Smooth muscle cell (in vitro differentiated cells): ENCODE data around the gene MAPK8IP3. TPM values are rescaled to one million over a fixed set of nuclear protein-coding genes. Genes with fewer than 3 reads are reported as not detected.

Source experiments
- DNase-seq: peaks from one replicate; lab custom pipeline; 2025; ENCODE audit not compliant: unreplicated experiment; lab: John Stamatoyannopoulos, UW
- H2AFZ ChIP-seq: fragments of 200-600 bp; sonication (generic); 2 replicates; pipeline ENCODE4 v1.6.0; 2016; ENCODE audit warnings: antibody characterized with exemption, low read depth, mild to moderate bottlenecking
- H3F3A ChIP-seq: fragments of 200-600 bp; sonication (generic); 2 replicates; pipeline ENCODE4 v1.6.0; 2017; ENCODE audit warnings: antibody characterized with exemption, low read depth
- H3K27ac ChIP-seq: fragments of 200-600 bp; sonication (generic); 2 replicates; pipeline ENCODE4 v1.5.1; 2016; ENCODE audit warnings: low read depth, mild to moderate bottlenecking
- H3K27me3 ChIP-seq: fragments of 200-600 bp; sonication (generic); 2 replicates; pipeline ENCODE4 v1.6.1; 2016; ENCODE audit warnings: low read depth, mild to moderate bottlenecking
- H3K36me3 ChIP-seq: fragments of 200-600 bp; sonication (generic); 2 replicates; pipeline ENCODE4 v1.5.1; 2016; ENCODE audit warnings: low read depth
- H3K4me1 ChIP-seq: fragments of 200-600 bp; sonication (generic); 2 replicates; pipeline ENCODE4 v1.5.1; 2016; ENCODE audit warnings: low read depth
- H3K4me2 ChIP-seq: fragments of 200-600 bp; sonication (generic); 2 replicates; pipeline ENCODE4 v1.6.0; 2016; ENCODE audit warnings: mild to moderate bottlenecking
- H3K4me3 ChIP-seq: fragments of 200-600 bp; sonication (generic); 2 replicates; pipeline ENCODE4 v1.5.1; 2016; ENCODE audit warnings: mild to moderate bottlenecking
- H3K79me2 ChIP-seq: fragments of 200-600 bp; sonication (generic); 2 replicates; pipeline ENCODE4 v1.6.0; 2016; ENCODE audit warnings: low read depth, mild to moderate bottlenecking
- H3K9ac ChIP-seq: fragments of 200-600 bp; sonication (generic); 2 replicates; pipeline ENCODE4 v1.6.0; 2016; ENCODE audit warnings: low read depth
- H3K9me3 ChIP-seq: fragments of 200-600 bp; sonication (generic); replicated peaks from 2 replicates; pipeline ENCODE4 v1.5.1; 2016; ENCODE audit warnings: low read depth
- H4K20me1 ChIP-seq: fragments of 200-600 bp; sonication (generic); 2 replicates; pipeline ENCODE4 v1.6.0; 2016; ENCODE audit warnings: low read depth
- CTCF ChIP-seq: fragments of 200-600 bp; sonication (generic); IDR thresholded peaks from 2 replicates; pipeline ENCODE4 v1.5.1; 2017; ENCODE audit warnings: borderline replicate concordance, mild to moderate bottlenecking, antibody characterized with exemption; ENCODE audit not compliant: insufficient read depth, poor library complexity, severe bottlenecking
- WGBS: methylation state at CpG from one replicate; pipeline ENCODE4 v1.1.7; 2016; ENCODE audit warnings: low lambda C conversion rate; 5-methylcytosine and 5-hydroxymethylcytosine counted together
- polyA plus RNA-seq: library from polyadenylated mRNA; unstranded; fragments of >200 nt; fragmentation: Nextera tagmentation; extraction: Ambion mirVana; gene quantifications from 2 replicates; pipeline ENCODE4 v1.2.1, GENCODE V29; 2016
- total RNA-seq: library from RNA; depleted of rRNA; stranded (reverse); fragments of >200 nt; gene quantifications from 2 replicates; pipeline ENCODE4 v1.2.3, GENCODE V29; 2014

The MAPK8IP3 gene
- total and polyA plus RNA-seq, 2 experiments from 2014 or later, result 43.6 to 47.8 TPM

GRCh38 chr16:1791256-1791942 is 85.4 kb downstream of the MAPK8IP3 start:
- H3F3A ChIP-seq, result no peaks in the 10 kb centered on the region
- H3K27me3 ChIP-seq, result no peaks in the 10 kb centered on the region
- H3K36me3 ChIP-seq, result no peaks in the 10 kb centered on the region
- no peak overlapping the region for H3K27ac ChIP-seq
- H3K9ac ChIP-seq, result no peak overlapping the region
- no peak for DNase-seq
- no peak overlapping the region for H3K4me3 ChIP-seq
- no peak overlapping the region for H3K4me2 ChIP-seq
- H2AFZ ChIP-seq, result no peak overlapping the region
- TF ChIP-seq CTCF, result no peak
- H4K20me1 ChIP-seq, result peaks cover 20% of the 10 kb centered on the region
- no peaks in the 10 kb centered on the region for H3K4me1 ChIP-seq
- 96% methylated on average over 42 of the region's 53 CpGs for WGBS
- peaks cover 11% of the 10 kb centered on the region for H3K79me2 ChIP-seq
- no peaks in the 10 kb centered on the region for H3K9me3 ChIP-seq

- Histone ChIP-seq H3F3A (no peaks in the 10 kb centered on the region), H3K36me3 (no peaks in the 10 kb centered on the region), H3K27me3 (no peaks in the 10 kb centered on the region), H3K79me2 (peaks cover 4% of the 10 kb centered on the region), H3K4me1 (no peaks in the 10 kb centered on the region), H3K4me2 (no peak overlapping the region), H3K9me3 (no peaks in the 10 kb centered on the region), H3K9ac (no peak overlapping the region), H4K20me1 (peaks cover 12% of the 10 kb centered on the region), H3K27ac (no peak overlapping the region), H2AFZ (no peak overlapping the region), H3K4me3 (no peak overlapping the region)
- no peak for DNase-seq
- no peak for TF ChIP-seq CTCF
- 98% methylated on average over 55 of the region's 59 CpGs for WGBS
Measured at GRCh38 chr16:1791943-1792812, 86.2 kb downstream of the MAPK8IP3 start.

- Histone ChIP-seq H3K4me1 (no peaks in the 10 kb centered on the region), H3K9ac (no peak overlapping the region), H3K4me2 (no peak overlapping the region), H2AFZ (no peak overlapping the region), H3K27ac (no peak overlapping the region), H3K4me3 (no peak overlapping the region), H3F3A (no peaks in the 10 kb centered on the region), H3K9me3 (no peaks in the 10 kb centered on the region), H3K27me3 (no peaks in the 10 kb centered on the region), H4K20me1 (peaks cover 6% of the 10 kb centered on the region), H3K79me2 (no peaks in the 10 kb centered on the region), H3K36me3 (no peaks in the 10 kb centered on the region)
- no peak for TF ChIP-seq CTCF
- DNase-seq, result no peak
- 95% methylated on average over 28 of the region's 33 CpGs for WGBS
Measured at GRCh38 chr16:1792836-1793577, 87.0 kb downstream of the MAPK8IP3 start.
